GM21717 (cell line): ENCODE measurements around the gene TARP.

ENCODE experiments used
- ATAC-seq: cut with Tn5 transposase; IDR thresholded peaks from one replicate; pipeline ENCODE4 v1.9.1; 2021; ENCODE audit warnings: mild to moderate bottlenecking, moderate library complexity; ENCODE audit not compliant: unreplicated experiment

Gene TARP

GRCh38 chr7:38222481-38223096 lies 50.8 kb downstream of the TARP start:
- ATAC-seq, result no peak

DNA sequence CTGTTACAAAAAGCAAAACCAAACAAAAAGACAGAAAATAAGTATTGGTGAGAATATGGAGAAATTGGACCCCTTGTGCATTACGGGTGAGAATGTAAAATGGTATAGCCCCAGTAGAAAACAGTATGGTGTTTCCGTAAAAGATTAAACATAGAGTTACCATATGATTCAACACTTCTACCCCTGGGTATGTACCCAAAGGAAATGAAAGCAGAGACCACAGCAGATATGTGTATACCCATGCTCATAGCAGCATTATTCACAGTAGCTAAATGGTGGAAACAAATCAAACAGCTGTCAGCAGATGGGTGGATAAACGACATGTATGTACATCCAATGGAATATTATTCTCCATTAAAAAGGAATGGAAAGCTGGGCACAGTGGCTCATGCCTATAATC lies 53.0 kb downstream of the TARP start:
- no peak for ATAC-seq

GRCh38 chr7:38217672-38218071 lies 55.8 kb downstream of the TARP start:
- ATAC-seq, result no peak

- peak; percentile 82 for ATAC-seq
Observed at GRCh38 chr7:38215735-38216670, 57.4 kb downstream of the TARP start.

- ATAC-seq, result no peak
Observed at GRCh38 chr7:38215115-38215514, 58.3 kb downstream of the TARP start.

DNA sequence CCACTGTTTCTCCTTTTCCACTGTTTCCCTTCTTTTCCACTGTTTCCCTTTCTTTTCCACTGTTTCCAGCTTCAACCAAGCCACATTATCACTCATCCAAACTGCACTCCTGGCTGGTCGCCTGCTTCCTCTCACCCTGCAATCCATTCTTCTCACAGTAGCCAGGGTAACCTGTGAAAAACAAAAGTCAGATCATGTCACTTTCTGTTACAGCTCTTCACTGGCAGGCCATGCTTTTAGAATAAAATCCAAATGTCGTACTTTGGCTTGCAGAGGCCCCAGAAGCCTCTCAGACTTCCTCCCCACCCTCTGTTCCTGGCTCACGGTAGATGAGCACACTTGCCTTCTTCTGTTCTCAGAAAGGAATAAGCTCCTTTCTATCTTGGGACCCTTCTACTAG lies 61.5 kb downstream of the TARP start:
- no peak for ATAC-seq

DNA sequence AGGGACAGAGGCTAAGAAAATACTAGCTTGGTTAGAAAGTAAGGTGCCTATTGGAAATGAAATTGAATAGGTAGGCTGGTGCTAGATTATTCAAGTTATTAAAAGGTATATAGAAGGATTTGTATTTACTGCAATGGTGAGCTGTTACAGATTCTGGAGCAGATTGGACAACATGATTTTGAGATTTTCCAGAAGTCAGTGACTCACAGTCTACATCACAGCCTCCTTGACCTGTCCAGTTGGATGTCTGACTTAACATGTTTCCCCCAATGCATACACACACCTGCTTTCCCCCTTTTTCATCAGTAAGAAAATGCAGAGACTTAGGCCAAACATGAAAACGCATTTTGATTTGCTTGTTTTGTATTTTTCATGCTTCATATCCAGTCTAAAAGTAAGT lies 62.0 kb downstream of the TARP start:
- no peak for ATAC-seq
